ENCODE results near the gene NOP53. TPM values are rescaled to one million over a fixed set of nuclear protein-coding genes. Genes with fewer than 3 reads are reported as not detected.

Gene NOP53
- total RNA-seq, 3 donors from 2014 or later (not counting 1 experiment from before 2014, with no cell fraction given) = 416 to 445 (median 428) TPM

GRCh38 chr19:47704024-47704423, 41.3 kb upstream of the NOP53 start:
- Mint-ChIP-seq H3K9me3 (no peaks in the 10 kb centered on the region), H3K36me3 (no peaks in the 10 kb centered on the region), H3K27me3 (ENCODE audit: low read depth in 2 of 2) (peaks cover 0 to 7% of the 10 kb centered on the region in 2 donors), H3K4me3 (no peak overlapping the region), H3K27ac (no peak overlapping the region), H3K4me1 (peaks cover 9% of the 10 kb centered on the region in 2 donors)
- DNase-seq (no peak), ATAC-seq (no peak)
- no peak for TF ChIP-seq CTCF (IDR thresholded peaks at IDR 0.05)
- H3K9me3 ChIP-seq (ENCODE audit: control insufficient read depth, insufficient read depth, low read length) = no peaks in the 10 kb centered on the region
- intact Hi-C loops (cut with micrococcal nuclease) = no loop called here
- no peak overlapping the region for H3K4me3 ChIP-seq (ENCODE audit: low read length)
- H3K27me3 ChIP-seq (ENCODE audit: control insufficient read depth, insufficient read depth, low read length) = no peaks in the 10 kb centered on the region
- WGBS (ENCODE audit: insufficient coverage) = 95% methylated on average over 11 of the region's 11 CpGs
- no peak overlapping the region for H3K27ac ChIP-seq (ENCODE audit: low read length)
- H3K4me1 ChIP-seq (ENCODE audit: control insufficient read depth, insufficient read depth, low read length) = peaks cover 5% of the 10 kb centered on the region
- H3K36me3 ChIP-seq (ENCODE audit: control insufficient read depth, insufficient read depth, low read length) = peaks cover 28% of the 10 kb centered on the region

- H3K27me3 Mint-ChIP-seq (ENCODE audit: low read depth in 2 of 2) = peaks cover 0 to 7% of the 10 kb centered on the region in 2 donors
- no peak for TF ChIP-seq CTCF (IDR thresholded peaks at IDR 0.05)
- intact Hi-C loops (cut with micrococcal nuclease) = no loop called here
- no peak for DNase-seq
- Histone ChIP-seq H3K36me3 (ENCODE audit: control insufficient read depth, insufficient read depth, low read length) (peaks cover 23% of the 10 kb centered on the region), H3K4me3 (ENCODE audit: low read length) (no peak overlapping the region), H3K27ac (ENCODE audit: low read length) (no peak overlapping the region), H3K9me3 (ENCODE audit: control insufficient read depth, insufficient read depth, low read length) (no peaks in the 10 kb centered on the region), H3K27me3 (ENCODE audit: control insufficient read depth, insufficient read depth, low read length) (no peaks in the 10 kb centered on the region), H3K4me1 (ENCODE audit: control insufficient read depth, insufficient read depth, low read length) (peaks cover 5% of the 10 kb centered on the region)
- no peak for ATAC-seq
- no peaks in the 10 kb centered on the region for H3K36me3 Mint-ChIP-seq
- no peak overlapping the region for H3K4me3 Mint-ChIP-seq
- H3K4me1 Mint-ChIP-seq = peaks cover 9% of the 10 kb centered on the region in 2 donors
- no peak overlapping the region for H3K27ac Mint-ChIP-seq
- H3K9me3 Mint-ChIP-seq = no peaks in the 10 kb centered on the region
- 94% methylated on average over 3 of the region's 3 CpGs for WGBS (ENCODE audit: insufficient coverage)
These were observed 40.7 kb upstream of the NOP53 start for GRCh38 chr19:47704656-47705055.

- peaks cover 9% of the 10 kb centered on the region in 2 donors for H3K4me1 Mint-ChIP-seq
- 23% methylated on average over 22 of the region's 22 CpGs for whole genome bisulfite sequencing (ENCODE audit: insufficient coverage)
These were observed 38.0 kb upstream of the NOP53 start for GRCh38 chr19:47707135-47707925.

More at GRCh38 chr19:47707135-47707925, 38.0 kb upstream of the NOP53 start:
- H3K27me3 Mint-ChIP-seq (ENCODE audit: low read depth in 2 of 2) = peaks cover 7 to 15% of the 10 kb centered on the region in 2 donors
- no peak overlapping the region for H3K27ac Mint-ChIP-seq
- intact Hi-C loops (cut with micrococcal nuclease) = loop anchor here (1.0 to 2.0 kb wide), 2 partner anchors 35 to 271 kb away; no protein-coding TSS in a partner anchor
- Histone ChIP-seq H3K4me1 (ENCODE audit: control insufficient read depth, insufficient read depth, low read length) (peaks cover 5% of the 10 kb centered on the region), H3K27me3 (ENCODE audit: control insufficient read depth, insufficient read depth, low read length) (peaks cover 5% of the 10 kb centered on the region), H3K9me3 (ENCODE audit: control insufficient read depth, insufficient read depth, low read length) (no peaks in the 10 kb centered on the region), H3K36me3 (ENCODE audit: control insufficient read depth, insufficient read depth, low read length) (peaks cover 7% of the 10 kb centered on the region), H3K27ac (ENCODE audit: low read length) (no peak overlapping the region), H3K4me3 (ENCODE audit: low read length) (no peak overlapping the region)
- H3K4me3 Mint-ChIP-seq = no peak overlapping the region
- DNase-seq (peak; percentile 66 to 86), ATAC-seq (peak; percentile 82 to 99 (median 96))
- no peaks in the 10 kb centered on the region for H3K36me3 Mint-ChIP-seq
- H3K9me3 Mint-ChIP-seq = no peaks in the 10 kb centered on the region
- peak; percentile 83 for TF ChIP-seq CTCF (IDR thresholded peaks at IDR 0.05)
